RWPE1 (cell line): ENCODE measurements around the gene RNF40.

Experiments used
- CTCF ChIA-PET: fragments of 350-600 bp; sonication (Branson Sonifier 250); formaldehyde crosslinking; extraction: SDS; loops from one replicate; lab custom pipeline; 2021; lab: Yijun Ruan, JAX
- POLR2A ChIA-PET: fragments of 400-600 bp; formaldehyde crosslinking; extraction: SDS; loops from one replicate; lab custom pipeline; 2020; ENCODE audit warnings: antibody characterized with exemption; ENCODE audit not compliant: low non-redundant PET; lab: Yijun Ruan, JAX
- DNase-seq: peaks from one replicate; pipeline ENCODE4 v3.0.0; 2012; ENCODE audit warnings: low spot score
- H3K27ac ChIP-seq: fragments of 450-650 bp; 2 replicates; pipeline ENCODE4 v1.5.1; 2017
- TF ChIP-seq, protein P1 (sequence below): fragments of 450-650 bp; conservative IDR thresholded peaks from 2 replicates; pipeline ENCODE4 v1.5.1; 2017; ENCODE audit warnings: low read depth, mild to moderate bottlenecking

Gene RNF40

GRCh38 chr16:30785126-30786106, 23.3 kb downstream of the RNF40 start:
- H3K27ac ChIP-seq = peak overlapping the region; percentile 84
- TF ChIP-seq, protein P1, sequence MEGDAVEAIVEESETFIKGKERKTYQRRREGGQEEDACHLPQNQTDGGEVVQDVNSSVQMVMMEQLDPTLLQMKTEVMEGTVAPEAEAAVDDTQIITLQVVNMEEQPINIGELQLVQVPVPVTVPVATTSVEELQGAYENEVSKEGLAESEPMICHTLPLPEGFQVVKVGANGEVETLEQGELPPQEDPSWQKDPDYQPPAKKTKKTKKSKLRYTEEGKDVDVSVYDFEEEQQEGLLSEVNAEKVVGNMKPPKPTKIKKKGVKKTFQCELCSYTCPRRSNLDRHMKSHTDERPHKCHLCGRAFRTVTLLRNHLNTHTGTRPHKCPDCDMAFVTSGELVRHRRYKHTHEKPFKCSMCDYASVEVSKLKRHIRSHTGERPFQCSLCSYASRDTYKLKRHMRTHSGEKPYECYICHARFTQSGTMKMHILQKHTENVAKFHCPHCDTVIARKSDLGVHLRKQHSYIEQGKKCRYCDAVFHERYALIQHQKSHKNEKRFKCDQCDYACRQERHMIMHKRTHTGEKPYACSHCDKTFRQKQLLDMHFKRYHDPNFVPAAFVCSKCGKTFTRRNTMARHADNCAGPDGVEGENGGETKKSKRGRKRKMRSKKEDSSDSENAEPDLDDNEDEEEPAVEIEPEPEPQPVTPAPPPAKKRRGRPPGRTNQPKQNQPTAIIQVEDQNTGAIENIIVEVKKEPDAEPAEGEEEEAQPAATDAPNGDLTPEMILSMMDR = no peak
- ChIA-PET CTCF (interaction anchor here (0.9 to 1.6 kb wide), 2 partner anchors 20 to 28 kb away, joined by 3 read pairs; no protein-coding TSS in a partner anchor), POLR2A (interaction anchor here (0.6 kb wide), 1 partner anchor 116 kb away, joined by 4 read pairs; no protein-coding TSS in a partner anchor)
- DNase-seq = no peak

GRCh38 chr16:30786115-30786935, 24.2 kb downstream of the RNF40 start:
- TF ChIP-seq, protein P1 = no peak
- POLR2A ChIA-PET = interaction anchor here (0.6 to 1.5 kb wide), 3 partner anchors 19 to 115 kb away, joined by 3 to 12 read pairs (median 4); no protein-coding TSS in a partner anchor
- DNase-seq = peak; percentile 66
- peak overlapping the region; percentile 84 for H3K27ac ChIP-seq
- CTCF ChIA-PET = interaction anchor here (1.6 kb wide), 1 partner anchor 19 kb away, joined by 3 read pairs; no protein-coding TSS in a partner anchor

- TF ChIP-seq, protein P1 = no peak
- peak; percentile 62 for DNase-seq
- ChIA-PET CTCF (no interaction called here), POLR2A (interaction anchor here (0.6 to 1.5 kb wide), 2 partner anchors 18 to 21 kb away, joined by 3 to 12 read pairs; no protein-coding TSS in a partner anchor)
- H3K27ac ChIP-seq = peak within 1 kb of the TSS; percentile 84
Measured at GRCh38 chr16:30786936-30787612, 25.0 kb downstream of the RNF40 start, which contains the start of gene ZNF629. Gene ZNF629 (minus strand): TSS chr16:30787205. CDS start chr16:30784482, 2,723 bp downstream.

DNA sequence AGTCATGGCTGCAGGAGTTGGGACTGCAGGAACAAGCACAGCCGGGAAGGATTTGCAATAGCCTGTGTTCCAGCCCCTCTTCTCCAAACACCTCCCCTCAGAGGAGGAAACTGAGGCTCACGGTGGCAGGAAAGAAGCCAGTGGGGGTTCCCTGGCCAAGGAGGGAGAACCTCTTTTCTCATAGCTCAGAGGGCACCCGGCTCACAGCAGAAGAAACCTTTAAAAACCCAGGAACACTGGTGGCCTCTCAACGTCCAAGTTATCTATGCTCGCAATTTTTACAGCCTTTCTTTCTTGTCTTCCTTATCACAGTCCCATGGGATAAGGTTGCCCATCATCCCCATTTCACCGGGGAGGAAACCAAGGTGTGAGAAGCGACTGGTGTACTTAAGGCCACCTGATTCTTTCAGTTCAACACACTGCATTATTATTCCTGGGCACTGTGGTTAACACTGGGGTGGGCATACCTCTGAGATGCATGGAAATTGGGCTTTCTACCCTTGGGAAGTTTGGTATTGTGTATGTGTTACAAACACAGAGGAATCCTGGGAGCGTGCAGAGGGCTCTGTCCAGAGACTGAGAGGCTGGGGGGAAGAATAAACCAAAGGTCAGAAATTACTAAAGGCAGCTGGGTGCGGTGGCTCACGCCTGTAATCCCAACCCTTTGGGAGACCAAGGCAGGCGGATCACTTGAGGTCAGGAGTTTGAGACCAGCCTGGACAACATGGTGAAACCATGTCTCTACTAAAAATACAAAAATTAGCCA, 25.7 kb downstream of the RNF40 start:
- peak overlapping the region; percentile 84 for H3K27ac ChIP-seq
- POLR2A ChIA-PET = interaction anchor here (1.5 kb wide), 1 partner anchor 18 kb away, joined by 12 read pairs; no protein-coding TSS in a partner anchor
- CTCF ChIA-PET = no interaction called here
- DNase-seq = no peak
- TF ChIP-seq, protein P1 = no peak

DNA sequence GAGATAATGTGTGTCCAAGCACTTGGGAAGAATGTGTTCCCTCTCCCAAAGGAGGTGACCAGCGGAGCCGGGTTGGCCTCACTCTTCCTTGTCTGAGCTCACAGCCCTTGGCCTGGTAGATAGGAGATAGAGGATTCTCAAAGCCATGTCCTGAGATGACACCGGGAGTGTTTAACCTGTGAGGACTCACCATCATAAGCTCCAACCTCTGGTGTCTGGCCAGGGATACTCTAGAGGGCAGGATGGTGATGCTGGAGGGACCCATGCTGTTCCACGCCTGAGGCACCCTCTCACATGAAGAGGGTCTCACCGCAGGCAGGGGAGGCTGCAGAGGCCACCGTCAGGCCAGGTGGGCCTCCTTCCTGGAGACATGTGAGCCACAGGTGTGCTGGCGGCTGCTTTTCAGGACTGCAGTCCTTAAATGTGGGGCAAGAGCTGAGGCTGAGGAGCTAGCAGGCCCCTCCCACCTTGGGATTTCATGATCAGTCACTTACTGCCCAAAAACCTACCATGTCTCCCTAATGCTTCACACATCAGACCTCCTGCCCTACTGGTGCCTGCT, 31.5 kb downstream of the RNF40 start:
- POLR2A ChIA-PET = no interaction called here
- TF ChIP-seq, protein P1 = no peak
- CTCF ChIA-PET = no interaction called here
- H3K27ac ChIP-seq = no peak overlapping the region
- DNase-seq = no peak
